HG02763 (cell line): Measurements from ENCODE around the gene SH2D6.
A peak's percentile ranks its signal among the peaks of the same experiment; 100 is the strongest.
"Not testable (repeated sequence)": the region's sequence is repeated elsewhere in the genome, so short reads cannot be mapped to it uniquely, and the experiment has no call there.

Source experiments
- ATAC-seq: cut with Tn5 transposase; IDR thresholded peaks from one replicate; pipeline ENCODE4 v1.9.1; 2021; ENCODE audit warnings: mild to moderate bottlenecking, moderate library complexity; ENCODE audit not compliant: unreplicated experiment

SH2D6 gene

GRCh38 chr2:85418132-85419008 is at the start of gene SH2D6:
TSS of gene SH2D6 (plus strand) at chr2:85418714. CDS start at chr2:85429466, 10,752 bp downstream.
- peak; percentile 79 for ATAC-seq

- ATAC-seq: no peak
Measured at GRCh38 chr2:85368921-85369320, 49.6 kb upstream of the SH2D6 start.

- ATAC-seq: no peak
Measured at GRCh38 chr2:85369500-85369899, 49.0 kb upstream of the SH2D6 start.

- no peak for ATAC-seq
Measured at GRCh38 chr2:85371045-85371444, 47.5 kb upstream of the SH2D6 start.

GRCh38 chr2:85376291-85377065 is 42.0 kb upstream of the SH2D6 start:
- ATAC-seq: no peak

GRCh38 chr2:85377083-85377482 is 41.4 kb upstream of the SH2D6 start:
- ATAC-seq: no peak

GRCh38 chr2:85378257-85378656 is 40.3 kb upstream of the SH2D6 start:
- ATAC-seq: no peak

GRCh38 chr2:85380048-85380447 is 38.5 kb upstream of the SH2D6 start:
- no peak for ATAC-seq

GRCh38 chr2:85383151-85383550 is 35.4 kb upstream of the SH2D6 start:
- ATAC-seq: not testable (repeated sequence)

- no peak for ATAC-seq
Measured at GRCh38 chr2:85383850-85384249, 34.7 kb upstream of the SH2D6 start.

GRCh38 chr2:85385746-85386145 is 32.8 kb upstream of the SH2D6 start:
- ATAC-seq: no peak

- ATAC-seq: no peak
Measured at GRCh38 chr2:85387754-85388153, 30.8 kb upstream of the SH2D6 start.

- no peak for ATAC-seq
Measured at GRCh38 chr2:85388878-85389538, 29.5 kb upstream of the SH2D6 start.

- ATAC-seq: no peak
Measured at GRCh38 chr2:85390941-85391669, 27.4 kb upstream of the SH2D6 start.

- no peak for ATAC-seq
Measured at GRCh38 chr2:85393836-85394235, 24.7 kb upstream of the SH2D6 start.

GRCh38 chr2:85394261-85394681 is 24.2 kb upstream of the SH2D6 start:
- ATAC-seq: no peak

- ATAC-seq: no peak
Measured at GRCh38 chr2:85394976-85395375, 23.5 kb upstream of the SH2D6 start.

GRCh38 chr2:85395912-85396475 is 22.5 kb upstream of the SH2D6 start:
- ATAC-seq: no peak

- no peak for ATAC-seq
Measured at GRCh38 chr2:85396531-85397470, 21.7 kb upstream of the SH2D6 start.
